ENCODE results near the gene TBCK. TPM values are rescaled to one million over a fixed set of nuclear protein-coding genes. Genes with fewer than 3 reads are reported as not detected.

TBCK gene
- polyA plus RNA-seq, 1 donor (not counting 4 experiments of a cell fraction or from before 2014, with no cell fraction given): 19.3 TPM

- no peak for FAIRE-seq
- DNase-seq (ENCODE audit: low read depth, low spot score): no peak
Measured at GRCh38 chr4:106021737-106022410, 294.1 kb downstream of the TBCK start.

GRCh38 chr4:106019771-106020170 is 296.2 kb downstream of the TBCK start:
- dilution Hi-C loops (cut with MboI; ENCODE audit: extremely low pct_ligation_motif_present, low sequenced_read_pairs): no loop called here
- Histone ChIP-seq H3K4me3 (ENCODE audit: control insufficient read depth in 2 of 3, extremely low read depth in 1 of 3, insufficient read depth in 2 of 3, low read depth in 1 of 3, low read length in 3 of 3) (no peak overlapping the region), H3K4me2 (ENCODE audit: control insufficient read depth, extremely low read depth, insufficient read depth, low read depth, low read length) (no peak overlapping the region), H3K36me3 (ENCODE audit: control insufficient read depth in 2 of 2, extremely low read depth in 1 of 2, insufficient read depth in 2 of 2, low read length in 2 of 2) (no peaks in the 10 kb centered on the region), H3K79me2 (ENCODE audit: control insufficient read depth, insufficient read depth, low read length) (no peaks in the 10 kb centered on the region), H3K9ac (ENCODE audit: control insufficient read depth, extremely low read depth, insufficient read depth, low read length) (no peak overlapping the region), H3K4me1 (ENCODE audit: control insufficient read depth, extremely low read depth, insufficient read depth, low read length) (no peaks in the 10 kb centered on the region), H3K9me1 (ENCODE audit: control insufficient read depth, extremely low read depth, insufficient read depth, low read length) (no peaks in the 10 kb centered on the region), H3K27ac (ENCODE audit: control insufficient read depth, insufficient read depth, low read length) (no peak overlapping the region), H3K27me3 (ENCODE audit: control insufficient read depth, extremely low read depth, insufficient read depth, low read length) (no peaks in the 10 kb centered on the region), H2AFZ (ENCODE audit: control insufficient read depth, low read length) (no peak overlapping the region), H4K20me1 (ENCODE audit: control insufficient read depth, extremely low read depth, insufficient read depth, low read length) (no peaks in the 10 kb centered on the region), H3K9me3 (ENCODE audit: control insufficient read depth, low read depth, low read length) (no peaks in the 10 kb centered on the region)
- DNase-seq (ENCODE audit: low read depth, low spot score) (no peak), FAIRE-seq (no peak)
- TF ChIP-seq EZH2 (IDR thresholded peaks at IDR 0.05; ENCODE audit: low read length) (no peak), CTCF (optimal IDR thresholded peaks at IDR 0.05 in 1 of 3, IDR thresholded peaks at IDR 0.05 in 1 of 3, conservative IDR thresholded peaks at IDR 0.05 in 1 of 3; ENCODE audit: extremely low read depth in 1 of 3, insufficient read depth in 2 of 3, low read length in 3 of 3) (no peak)

More at GRCh38 chr4:106021737-106022410, 294.1 kb downstream of the TBCK start:
- dilution Hi-C loops (cut with MboI; ENCODE audit: extremely low pct_ligation_motif_present, low sequenced_read_pairs): no loop called here
- Histone ChIP-seq H3K9ac (ENCODE audit: control insufficient read depth, extremely low read depth, insufficient read depth, low read length) (no peak overlapping the region), H3K4me2 (ENCODE audit: control insufficient read depth, extremely low read depth, insufficient read depth, low read depth, low read length) (no peak overlapping the region), H3K4me3 (ENCODE audit: control insufficient read depth in 2 of 3, extremely low read depth in 1 of 3, insufficient read depth in 2 of 3, low read depth in 1 of 3, low read length in 3 of 3) (no peak overlapping the region), H4K20me1 (ENCODE audit: control insufficient read depth, extremely low read depth, insufficient read depth, low read length) (no peaks in the 10 kb centered on the region), H3K9me1 (ENCODE audit: control insufficient read depth, extremely low read depth, insufficient read depth, low read length) (no peaks in the 10 kb centered on the region), H3K79me2 (ENCODE audit: control insufficient read depth, insufficient read depth, low read length) (no peaks in the 10 kb centered on the region), H3K9me3 (ENCODE audit: control insufficient read depth, low read depth, low read length) (no peaks in the 10 kb centered on the region), H3K4me1 (ENCODE audit: control insufficient read depth, extremely low read depth, insufficient read depth, low read length) (no peaks in the 10 kb centered on the region), H2AFZ (ENCODE audit: control insufficient read depth, low read length) (no peak overlapping the region), H3K36me3 (ENCODE audit: control insufficient read depth in 2 of 2, extremely low read depth in 1 of 2, insufficient read depth in 2 of 2, low read length in 2 of 2) (no peaks in the 10 kb centered on the region), H3K27ac (ENCODE audit: control insufficient read depth, insufficient read depth, low read length) (no peak overlapping the region), H3K27me3 (ENCODE audit: control insufficient read depth, extremely low read depth, insufficient read depth, low read length) (no peaks in the 10 kb centered on the region)
- TF ChIP-seq EZH2 (IDR thresholded peaks at IDR 0.05; ENCODE audit: low read length) (no peak), CTCF (optimal IDR thresholded peaks at IDR 0.05 in 1 of 3, IDR thresholded peaks at IDR 0.05 in 1 of 3, conservative IDR thresholded peaks at IDR 0.05 in 1 of 3; ENCODE audit: extremely low read depth in 1 of 3, insufficient read depth in 2 of 3, low read length in 3 of 3) (no peak)
